DND-41 (cell line): ENCODE results near the gene ZNF235.
A peak's percentile ranks its signal among the peaks of the same experiment; 100 is the strongest.

Experiments used
- ATAC-seq: fragments of 200-7000 bp; cut with Tn5 transposase; 3 replicates; pipeline ENCODE4 v1.9.1; 2021; ENCODE audit warnings: low read depth; ENCODE audit not compliant: insufficient read depth
- DNase-seq: peaks from one replicate; pipeline ENCODE4 v3.0.0-alpha.2; 2020
- H2AFZ ChIP-seq: 2 replicates; pipeline ENCODE4 v1.6.0; 2012; ENCODE audit warnings: low read depth, low read length
- H3K27ac ChIP-seq: 2 replicates; pipeline ENCODE4 v1.5.1; 2012; ENCODE audit warnings: low read length, inconsistent platforms
- H3K27me3 ChIP-seq: fragments of 200-600 bp; sonication (generic); 2 replicates; pipeline ENCODE4 v1.6.0; 2012; ENCODE audit warnings: low read length, mild to moderate bottlenecking, inconsistent platforms; ENCODE audit not compliant: insufficient read depth, poor library complexity
- H3K36me3 ChIP-seq: 2 replicates; pipeline ENCODE4 v1.5.1; 2012; ENCODE audit warnings: low read length, inconsistent platforms; ENCODE audit not compliant: insufficient read depth
- H3K4me1 ChIP-seq: 2 replicates; pipeline ENCODE4 v1.5.1; 2012; ENCODE audit warnings: mild to moderate bottlenecking, low read length; ENCODE audit not compliant: insufficient read depth
- H3K4me2 ChIP-seq: 2 replicates; pipeline ENCODE4 v1.6.0; 2012; ENCODE audit warnings: mild to moderate bottlenecking, moderate library complexity, low read length, inconsistent platforms; ENCODE audit not compliant: insufficient read depth
- H3K4me3 ChIP-seq, 2 experiments: fragments of 200-600 bp in 1 of 2; shearing (Covaris generic) in 1 of 2; 2 replicates each; pipeline ENCODE4 v1.5.1; 2012 to 2016; ENCODE audit warnings: inconsistent platforms in 2 of 2, low read length in 2 of 2, mild to moderate bottlenecking in 2 of 2, low read depth in 1 of 2, moderate library complexity in 1 of 2
- H3K79me2 ChIP-seq: 2 replicates; pipeline ENCODE4 v1.6.0; 2012; ENCODE audit warnings: low read length, inconsistent platforms; ENCODE audit not compliant: insufficient read depth
- H3K9ac ChIP-seq: 2 replicates; pipeline ENCODE4 v1.6.0; 2012; ENCODE audit warnings: low read depth, mild to moderate bottlenecking, inconsistent platforms, low read length, moderate library complexity
- H3K9me3 ChIP-seq: 2 replicates; pipeline ENCODE4 v1.5.1; 2012; ENCODE audit warnings: low read length, moderate library complexity, mild to moderate bottlenecking, inconsistent platforms; ENCODE audit not compliant: insufficient read depth, severe bottlenecking
- H4K20me1 ChIP-seq: 2 replicates; pipeline ENCODE4 v1.6.0; 2012; ENCODE audit warnings: low read length; ENCODE audit not compliant: insufficient read depth
- CTCF ChIP-seq: IDR thresholded peaks from 2 replicates; pipeline ENCODE4 v1.5.1; 2012; ENCODE audit warnings: borderline replicate concordance, low read length, moderate library complexity, mild to moderate bottlenecking; ENCODE audit not compliant: poor library complexity, severe bottlenecking; ENCODE audit errors: extremely low read depth
- EZH2 ChIP-seq: IDR thresholded peaks from 3 replicates; pipeline ENCODE4 v1.6.1; 2012; ENCODE audit warnings: borderline replicate concordance, low read depth, mild to moderate bottlenecking, moderate library complexity, low read length, inconsistent platforms; ENCODE audit not compliant: severe bottlenecking

Gene ZNF235

DNA sequence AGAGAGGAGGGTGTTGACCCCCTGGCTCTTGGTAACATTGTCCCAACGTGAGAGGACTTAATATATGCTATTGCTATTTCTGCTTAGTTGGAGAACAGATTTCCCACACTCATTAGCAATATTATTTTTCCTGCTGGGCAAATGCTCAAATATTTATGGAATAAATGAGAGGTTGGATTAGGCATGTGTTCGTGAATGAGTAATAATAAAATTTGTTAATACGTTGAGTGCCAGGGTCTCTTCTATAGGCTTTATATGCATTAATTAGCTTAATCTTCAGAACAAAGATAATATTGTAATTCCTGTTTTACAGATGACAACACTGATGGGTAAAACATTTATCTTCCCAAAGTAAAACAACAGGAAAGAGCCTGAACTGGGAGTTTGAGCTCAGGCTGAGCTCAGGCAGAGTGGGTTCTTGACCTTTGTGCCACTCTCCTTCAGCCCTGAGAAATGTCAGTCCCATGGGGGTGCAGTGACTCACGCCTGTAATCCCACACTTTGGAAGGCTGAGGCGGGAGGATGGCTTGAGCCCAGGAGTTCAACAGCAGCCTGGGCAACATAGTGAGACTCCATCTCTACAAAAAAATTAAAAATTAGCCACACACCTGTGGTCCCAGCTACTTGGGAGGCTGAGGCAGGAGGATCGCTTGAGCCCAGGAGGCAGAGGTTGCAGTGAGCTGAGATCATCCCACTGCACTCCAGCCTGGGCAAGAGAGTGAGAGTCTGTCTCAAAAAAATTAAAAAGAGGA, 44.0 kb downstream of the ZNF235 start:
- Histone ChIP-seq H3K27ac (no peak overlapping the region), H3K4me1 (peaks cover 20% of the 10 kb centered on the region), H3K27me3 (no peaks in the 10 kb centered on the region), H3K4me2 (peak overlapping the region; percentile 75; the same call in 1 of the 2 replicates), H3K79me2 (no peaks in the 10 kb centered on the region), H3K9me3 (peaks cover 12% of the 10 kb centered on the region), H3K4me3 (peak overlapping the region in 1 of 2 experiments; percentile 75; a peak in 2 of 4 replicates), H4K20me1 (no peaks in the 10 kb centered on the region), H2AFZ (peak overlapping the region; percentile 82; the same call in 1 of the 2 replicates), H3K36me3 (no peaks in the 10 kb centered on the region), H3K9ac (no peak overlapping the region)
- TF ChIP-seq EZH2, result no peak
- TF ChIP-seq CTCF, result no peak
- DNase-seq (no peak), ATAC-seq (no peak)

DNA sequence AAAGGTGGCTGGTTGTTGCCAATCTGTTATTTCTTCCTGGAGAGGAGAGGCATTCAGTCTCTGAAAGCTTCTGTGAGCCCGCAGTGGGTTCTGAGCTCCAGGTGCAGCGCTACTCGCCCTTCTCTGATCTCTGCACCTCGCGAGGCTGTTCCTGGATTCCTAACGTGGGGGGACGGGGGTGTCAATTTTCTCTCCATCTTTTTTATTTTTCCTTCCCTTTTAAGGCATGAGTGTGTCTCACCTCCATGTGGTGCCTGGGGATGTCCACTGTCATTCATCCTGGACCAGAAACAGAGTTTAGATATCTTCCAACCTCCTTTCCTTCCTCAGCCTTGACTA, 44.5 kb downstream of the ZNF235 start:
- peak overlapping the region; percentile 26 to 75; a peak in 3 of 4 replicates for H3K4me3 ChIP-seq
- 0 out of 2 replicates have a peak overlapping the region, but pooled peaks have one; percentile 66 for H3K27ac ChIP-seq
- no peak for ATAC-seq
- H3K27me3 ChIP-seq, result no peaks in the 10 kb centered on the region
- DNase-seq, result no peak
- peak overlapping the region; percentile 75 for H3K4me2 ChIP-seq
- H3K9ac ChIP-seq, result peak overlapping the region; percentile 51
- H4K20me1 ChIP-seq, result no peaks in the 10 kb centered on the region
- no peaks in the 10 kb centered on the region for H3K36me3 ChIP-seq
- H3K4me1 ChIP-seq, result peaks cover 20% of the 10 kb centered on the region
- H3K9me3 ChIP-seq, result peaks cover 17% of the 10 kb centered on the region
- H3K79me2 ChIP-seq, result no peaks in the 10 kb centered on the region
- peak overlapping the region; percentile 82 for H2AFZ ChIP-seq
- no peak for TF ChIP-seq CTCF
- TF ChIP-seq EZH2, result no peak

- Histone ChIP-seq H3K9me3 (peaks cover 31% of the 10 kb centered on the region), H3K79me2 (no peaks in the 10 kb centered on the region), H3K27ac (no peak overlapping the region), H3K4me3 (peak overlapping the region in 1 of 2 experiments; percentile 75; a peak in 3 of 4 replicates), H2AFZ (peak overlapping the region; percentile 49), H3K4me1 (peaks cover 20% of the 10 kb centered on the region), H4K20me1 (no peaks in the 10 kb centered on the region), H3K4me2 (peak overlapping the region; percentile 75), H3K36me3 (no peaks in the 10 kb centered on the region), H3K9ac (peak overlapping the region; percentile 51), H3K27me3 (no peaks in the 10 kb centered on the region)
- no peak for ATAC-seq
- TF ChIP-seq EZH2, result no peak
- TF ChIP-seq CTCF, result no peak
- DNase-seq, result no peak
Observed at GRCh38 chr19:44258835-44259413, 45.9 kb downstream of the ZNF235 start.
